ENCODE measurements around the gene NCK1.
A peak's percentile ranks its signal among the peaks of the same experiment; 100 is the strongest.
"Not testable (repeated sequence)": the region's sequence is repeated elsewhere in the genome, so short reads cannot be mapped to it uniquely, and the experiment has no call there.

NCK1 gene

GRCh38 chr3:136842294-136842693 is 19.7 kb upstream of the NCK1 start:
- Mint-ChIP-seq H3K27ac (no peak overlapping the region), H3K4me1 (peaks cover 18% of the 10 kb centered on the region), H3K4me3 (no peak overlapping the region), H3K27me3 (no peaks in the 10 kb centered on the region), H3K9me3 (no peaks in the 10 kb centered on the region), H3K36me3 (peaks cover 22% of the 10 kb centered on the region)

DNA sequence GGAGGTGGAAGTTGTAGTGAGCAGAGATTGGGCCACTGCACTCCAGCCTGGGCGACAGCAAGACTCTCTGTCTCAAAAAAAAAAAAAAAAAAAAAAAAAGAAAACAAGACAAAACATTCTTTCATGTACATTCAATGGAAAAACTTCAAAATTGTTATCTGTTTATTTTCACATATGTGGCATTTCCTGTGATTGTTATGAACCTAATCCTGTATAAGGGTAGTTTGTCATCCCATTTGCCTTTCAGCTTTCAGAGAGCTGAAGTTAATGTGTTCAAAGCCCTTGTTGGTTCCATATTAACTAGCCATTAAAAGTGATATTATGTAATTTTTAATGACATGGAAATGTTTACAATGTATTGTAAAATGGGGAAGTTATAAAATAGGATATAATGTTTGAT is 17.3 kb upstream of the NCK1 start:
- Mint-ChIP-seq H3K27ac (no peak overlapping the region), H3K4me3 (no peak overlapping the region)

GRCh38 chr3:136852180-136852579 is 9.8 kb upstream of the NCK1 start:
- Mint-ChIP-seq H3K4me3 (no peak overlapping the region), H3K4me1 (peaks cover 5% of the 10 kb centered on the region), H3K9me3 (no peaks in the 10 kb centered on the region), H3K27ac (no peak overlapping the region), H3K36me3 (peaks cover 22% of the 10 kb centered on the region), H3K27me3 (no peaks in the 10 kb centered on the region)

More for the DNA sequence above, 17.3 kb upstream of the NCK1 start:
- no peaks in the 10 kb centered on the region for H3K27me3 Mint-ChIP-seq
- H3K9me3 Mint-ChIP-seq, result no peaks in the 10 kb centered on the region
- peaks cover 18% of the 10 kb centered on the region for H3K36me3 Mint-ChIP-seq
- peaks cover 4% of the 10 kb centered on the region for H3K4me1 Mint-ChIP-seq

- H3K36me3 Mint-ChIP-seq, result peaks cover 19% of the 10 kb centered on the region
- no peak overlapping the region for H3K27ac Mint-ChIP-seq
- no peaks in the 10 kb centered on the region for H3K27me3 Mint-ChIP-seq
- H3K9me3 Mint-ChIP-seq, result no peaks in the 10 kb centered on the region
- no peak overlapping the region for H3K4me3 Mint-ChIP-seq
- H3K4me1 Mint-ChIP-seq, result peaks cover 25% of the 10 kb centered on the region
Observed at GRCh38 chr3:136856665-136857064, 5.3 kb upstream of the NCK1 start.

GRCh38 chr3:136858381-136858780 is 3.6 kb upstream of the NCK1 start:
- Mint-ChIP-seq H3K27me3 (no peaks in the 10 kb centered on the region), H3K27ac (no peak overlapping the region), H3K4me3 (no peak overlapping the region), H3K36me3 (peaks cover 17% of the 10 kb centered on the region), H3K4me1 (peaks cover 28% of the 10 kb centered on the region), H3K9me3 (no peaks in the 10 kb centered on the region)

- Mint-ChIP-seq H3K4me1 (peaks cover 40% of the 10 kb centered on the region), H3K27me3 (no peaks in the 10 kb centered on the region), H3K27ac (peak overlapping the region; percentile 1), H3K9me3 (no peaks in the 10 kb centered on the region), H3K4me3 (peak overlapping the region; percentile 97), H3K36me3 (peaks cover 12% of the 10 kb centered on the region)
Observed at GRCh38 chr3:136860541-136860940, 1.5 kb upstream of the NCK1 start.

- Mint-ChIP-seq H3K4me1 (peaks cover 62% of the 10 kb centered on the region), H3K36me3 (peaks cover 7% of the 10 kb centered on the region)
Observed at GRCh38 chr3:136862617-136863322, 762 bp downstream of the NCK1 start.

DNA sequence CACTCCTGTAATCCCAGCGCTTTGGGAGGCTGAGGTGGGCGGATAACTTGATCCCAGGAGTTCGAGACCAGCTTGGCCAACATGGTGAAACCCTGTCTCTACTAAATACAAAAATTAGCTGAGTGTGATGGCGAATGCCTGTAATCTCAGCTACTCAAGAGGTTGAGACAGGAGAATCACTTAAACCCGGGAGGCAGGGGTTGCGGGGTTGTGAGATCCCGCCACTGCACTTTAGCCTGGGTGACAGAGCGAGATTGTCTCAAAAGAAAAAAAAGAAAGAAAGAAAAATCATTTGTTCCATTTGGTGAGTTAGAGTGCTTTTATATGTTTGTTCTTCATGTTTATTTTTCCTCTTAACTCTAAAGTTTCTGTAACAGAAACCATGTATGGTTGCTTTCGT is 7.3 kb downstream of the NCK1 start:
- no peak overlapping the region for H3K4me3 Mint-ChIP-seq
- H3K27me3 Mint-ChIP-seq, result no peaks in the 10 kb centered on the region
- peaks cover 27% of the 10 kb centered on the region for H3K36me3 Mint-ChIP-seq
- no peak overlapping the region for H3K27ac Mint-ChIP-seq
- H3K4me1 Mint-ChIP-seq, result peaks cover 76% of the 10 kb centered on the region
- peaks cover 6% of the 10 kb centered on the region for H3K9me3 Mint-ChIP-seq

More at GRCh38 chr3:136862617-136863322, 762 bp downstream of the NCK1 start:
- peak overlapping the region; percentile 97 for H3K4me3 Mint-ChIP-seq
- H3K9me3 Mint-ChIP-seq, result no peaks in the 10 kb centered on the region
- peak overlapping the region; percentile 90 for H3K27ac Mint-ChIP-seq
- H3K27me3 Mint-ChIP-seq, result no peaks in the 10 kb centered on the region

GRCh38 chr3:136872258-136872657 is 10.2 kb downstream of the NCK1 start:
- Mint-ChIP-seq H3K4me1 (peaks cover 72% of the 10 kb centered on the region), H3K36me3 (peaks cover 33% of the 10 kb centered on the region), H3K27ac (peak overlapping the region; percentile 77)
- H3K27me3 Mint-ChIP-seq, H3K9me3 Mint-ChIP-seq, H3K4me3 Mint-ChIP-seq: not testable (repeated sequence)

DNA sequence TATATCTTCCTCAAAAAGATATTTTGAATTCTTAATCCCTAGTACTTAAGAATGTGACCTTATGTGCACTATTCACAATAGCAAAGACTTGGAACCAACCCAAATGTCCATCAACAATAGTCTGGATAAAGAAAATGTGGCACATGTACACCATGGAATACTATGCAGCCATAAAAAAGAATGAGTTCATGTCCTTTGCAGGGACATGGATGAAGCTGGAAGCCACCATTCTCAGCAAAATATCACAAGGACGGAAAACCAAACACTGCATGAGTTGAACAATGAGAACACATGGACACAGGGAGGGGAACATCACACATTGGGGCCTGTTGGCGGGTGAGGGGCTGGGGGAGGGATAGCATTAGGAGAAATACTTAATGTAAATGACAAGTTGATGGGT is 17.5 kb downstream of the NCK1 start:
- Mint-ChIP-seq H3K4me1 (peaks cover 78% of the 10 kb centered on the region), H3K36me3 (peaks cover 14% of the 10 kb centered on the region)
- not testable (repeated sequence) for H3K27me3 Mint-ChIP-seq, H3K9me3 Mint-ChIP-seq, H3K4me3 Mint-ChIP-seq, H3K27ac Mint-ChIP-seq

DNA sequence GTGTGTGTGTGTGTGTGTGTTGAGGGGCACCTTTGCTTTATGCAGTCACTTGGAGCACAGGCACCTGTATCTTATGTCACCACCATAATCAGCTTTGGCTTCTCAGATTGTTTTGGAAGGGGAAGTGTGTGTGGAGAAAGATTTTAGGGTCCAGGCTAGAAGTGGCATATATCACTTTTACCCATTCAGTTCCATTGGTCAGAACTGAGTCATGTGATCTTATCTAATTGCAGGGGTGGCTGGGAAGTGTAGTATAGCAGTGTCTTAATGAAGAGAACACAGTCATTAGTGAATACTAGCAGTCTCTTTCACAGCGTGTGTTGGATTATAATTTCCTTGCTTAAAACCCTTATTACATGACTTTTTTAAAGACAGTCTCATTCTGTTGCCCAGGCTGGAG is 20.6 kb downstream of the NCK1 start:
- Mint-ChIP-seq H3K9me3 (no peaks in the 10 kb centered on the region), H3K36me3 (peaks cover 8% of the 10 kb centered on the region), H3K4me3 (no peak overlapping the region), H3K27me3 (no peaks in the 10 kb centered on the region), H3K27ac (no peak overlapping the region), H3K4me1 (peaks cover 87% of the 10 kb centered on the region)

GRCh38 chr3:136883967-136884720 is 22.1 kb downstream of the NCK1 start:
- peak overlapping the region; percentile 4 for H3K4me3 Mint-ChIP-seq
- peaks cover 89% of the 10 kb centered on the region for H3K4me1 Mint-ChIP-seq
- no peaks in the 10 kb centered on the region for H3K9me3 Mint-ChIP-seq

DNA sequence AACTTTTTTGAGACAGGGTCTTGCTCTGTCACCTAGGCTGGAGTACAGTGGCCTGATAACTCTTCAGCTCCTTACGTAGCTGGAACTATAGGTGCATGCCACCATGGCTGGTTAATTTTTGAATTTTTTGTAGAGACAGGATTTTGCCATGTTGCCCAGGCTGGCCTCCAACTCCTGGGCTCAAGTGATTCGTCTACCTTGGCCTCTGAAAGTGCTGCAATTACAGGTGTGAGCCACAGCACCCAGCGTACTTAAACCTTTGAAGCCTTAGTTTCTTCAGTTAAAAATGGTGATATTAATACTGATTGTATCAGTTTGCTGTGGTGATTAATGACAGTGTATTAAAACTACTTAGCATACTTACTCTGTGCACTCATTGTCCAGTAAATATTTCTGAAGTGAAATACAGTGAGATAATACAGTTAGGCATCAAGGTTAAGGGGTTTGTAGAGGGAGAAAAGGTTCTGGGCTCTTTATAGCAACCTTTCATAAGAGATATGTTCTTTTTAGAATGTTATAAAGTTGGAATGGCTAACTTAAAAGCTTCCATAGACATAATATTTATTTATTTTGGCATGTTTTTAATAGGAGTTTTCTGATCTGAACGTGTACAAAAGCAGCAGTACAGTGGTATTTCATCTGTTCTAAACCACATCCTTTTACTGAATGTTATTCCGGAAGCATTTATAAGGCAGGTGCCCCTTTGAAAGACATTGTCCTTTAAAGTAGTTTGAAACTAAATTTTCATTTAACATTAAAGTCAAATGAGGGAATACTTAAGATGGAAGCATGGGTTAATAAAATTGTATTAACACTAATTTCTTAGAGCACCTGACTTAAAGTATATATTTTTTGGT is 23.6 kb downstream of the NCK1 start:
- H3K4me1 Mint-ChIP-seq, result peaks cover 87% of the 10 kb centered on the region
- peaks cover 8% of the 10 kb centered on the region for H3K36me3 Mint-ChIP-seq
- peak overlapping the region; percentile 53 for H3K4me3 Mint-ChIP-seq
- no peaks in the 10 kb centered on the region for H3K27me3 Mint-ChIP-seq
- H3K27ac Mint-ChIP-seq, result peak overlapping the region; percentile 42
- no peaks in the 10 kb centered on the region for H3K9me3 Mint-ChIP-seq

More at GRCh38 chr3:136883967-136884720, 22.1 kb downstream of the NCK1 start:
- Mint-ChIP-seq H3K27ac (peak overlapping the region; percentile 88), H3K36me3 (peaks cover 4% of the 10 kb centered on the region), H3K27me3 (no peaks in the 10 kb centered on the region)

DNA sequence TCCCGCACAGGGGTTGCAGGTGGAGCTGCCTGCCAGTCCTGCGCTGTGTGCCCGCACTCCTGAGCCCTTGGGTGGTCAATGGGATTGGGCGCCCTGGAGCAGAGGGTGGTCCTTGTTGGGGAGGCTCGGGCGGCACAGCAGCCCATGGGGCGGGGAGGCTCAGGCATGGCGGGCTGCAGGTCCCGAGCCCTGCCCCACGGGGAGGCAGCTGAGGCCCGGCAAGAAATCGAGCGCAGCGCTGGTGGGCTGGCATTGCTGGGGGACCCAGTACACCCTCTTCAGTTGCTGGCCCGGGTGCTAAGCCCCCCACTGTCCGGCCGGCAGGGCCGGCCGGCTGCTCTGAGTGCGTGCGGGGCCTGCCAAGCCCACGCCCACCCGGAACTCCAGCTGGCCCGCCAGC is 27.9 kb downstream of the NCK1 start:
- H3K9me3 Mint-ChIP-seq, result peaks cover 8% of the 10 kb centered on the region
- no peak overlapping the region for H3K27ac Mint-ChIP-seq
- no peaks in the 10 kb centered on the region for H3K27me3 Mint-ChIP-seq
- peaks cover 81% of the 10 kb centered on the region for H3K4me1 Mint-ChIP-seq
- H3K4me3 Mint-ChIP-seq, result no peak overlapping the region
- peaks cover 20% of the 10 kb centered on the region for H3K36me3 Mint-ChIP-seq

- Mint-ChIP-seq H3K27me3 (no peaks in the 10 kb centered on the region), H3K36me3 (peaks cover 20% of the 10 kb centered on the region), H3K9me3 (peaks cover 8% of the 10 kb centered on the region), H3K4me1 (peaks cover 66% of the 10 kb centered on the region), H3K27ac (no peak overlapping the region), H3K4me3 (no peak overlapping the region)
Observed at GRCh38 chr3:136891934-136892855, 30.2 kb downstream of the NCK1 start.
